Hematopoietic multipotent progenitor cell treated with erythropoietin and hydrocortisone succinate and interleukin-3 and kit ligand, for 8 days (in vitro differentiated cells): ENCODE data around the gene CRB1.
"Not testable (repeated sequence)": the region's sequence is repeated elsewhere in the genome, so short reads cannot be mapped to it uniquely, and the experiment has no call there.

Experiments used
- DNase-seq: peaks from one replicate; pipeline ENCODE4 v3.0.0-alpha.2; 2015

The CRB1 gene

DNA sequence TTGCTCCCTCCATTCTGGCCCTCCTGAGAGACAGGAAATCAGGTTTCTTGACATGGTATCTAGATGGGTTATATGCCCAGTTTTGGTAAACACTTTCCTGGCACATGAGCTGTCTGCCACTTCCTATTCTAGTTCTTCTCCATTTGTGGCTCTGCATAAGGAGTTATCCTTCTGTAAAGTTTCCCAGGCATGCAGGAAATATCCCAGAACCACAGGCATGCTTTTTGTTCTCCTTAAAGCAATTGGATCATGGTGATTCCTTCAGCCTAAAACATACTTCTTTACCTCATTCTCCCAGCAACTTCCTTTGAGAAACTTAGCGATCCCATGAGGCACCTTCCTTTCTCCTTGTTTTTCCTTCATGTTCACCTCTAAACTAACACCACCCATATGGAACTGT is 199.8 kb downstream of the CRB1 start:
- DNase-seq, result no peak

DNA sequence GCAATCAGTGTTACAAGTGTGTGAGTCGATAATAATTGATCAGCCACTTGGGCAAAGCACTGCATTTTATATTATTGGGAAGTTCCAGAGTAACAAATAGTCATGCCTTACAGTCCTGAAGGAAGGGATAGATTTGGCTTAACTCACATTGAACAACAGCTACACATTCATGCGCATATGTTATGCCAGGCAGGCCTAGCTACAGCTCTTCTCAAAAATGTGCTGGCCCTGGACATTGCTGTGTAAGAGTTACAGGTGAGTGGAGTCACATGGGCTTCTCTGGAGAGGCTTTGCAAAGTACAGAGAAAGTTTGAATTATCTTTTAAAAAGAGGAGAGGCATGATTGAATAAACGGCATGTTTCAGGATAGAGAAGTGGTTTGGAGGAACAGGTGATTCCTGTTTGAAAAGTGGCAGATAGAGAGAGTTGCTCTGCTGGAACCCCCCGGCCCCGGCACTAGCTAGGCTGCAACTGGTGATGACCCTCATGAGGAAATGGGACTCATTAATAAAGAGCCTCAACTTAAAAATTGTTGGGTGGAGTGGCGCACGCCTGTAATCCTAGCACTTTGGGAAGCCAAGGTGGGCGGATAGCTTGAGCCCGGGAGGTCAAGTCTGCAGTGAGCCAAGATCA is 200.6 kb downstream of the CRB1 start:
- no peak for DNase-seq

DNA sequence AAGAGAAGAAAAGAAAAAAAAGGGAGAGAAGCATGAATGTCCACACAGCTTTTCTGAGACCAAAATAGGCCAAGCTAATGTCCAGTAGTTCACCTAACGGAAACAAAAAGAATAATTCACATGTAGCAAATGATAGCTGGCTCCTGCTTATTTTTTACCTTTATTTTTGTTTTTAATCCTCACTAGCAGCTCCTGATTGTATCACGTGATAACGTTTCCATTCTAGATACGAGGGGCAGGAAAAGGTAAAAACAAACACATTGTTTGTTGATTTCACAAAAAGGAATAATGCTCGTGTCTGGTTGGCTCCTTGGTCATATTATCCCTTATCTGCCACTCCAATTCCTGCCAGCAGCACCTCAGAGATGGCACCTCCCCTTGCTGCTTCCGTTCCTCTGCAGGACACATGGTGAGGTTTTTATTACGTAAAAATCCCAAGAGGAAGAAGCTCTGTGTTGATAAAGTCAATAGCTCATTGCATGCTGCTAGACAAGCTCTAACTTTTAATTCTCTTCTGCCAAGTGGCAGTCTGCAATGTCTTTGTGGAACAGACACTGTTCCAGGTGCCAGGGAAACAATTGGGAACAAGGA is 201.7 kb downstream of the CRB1 start:
- DNase-seq, result peak; percentile 48

DNA sequence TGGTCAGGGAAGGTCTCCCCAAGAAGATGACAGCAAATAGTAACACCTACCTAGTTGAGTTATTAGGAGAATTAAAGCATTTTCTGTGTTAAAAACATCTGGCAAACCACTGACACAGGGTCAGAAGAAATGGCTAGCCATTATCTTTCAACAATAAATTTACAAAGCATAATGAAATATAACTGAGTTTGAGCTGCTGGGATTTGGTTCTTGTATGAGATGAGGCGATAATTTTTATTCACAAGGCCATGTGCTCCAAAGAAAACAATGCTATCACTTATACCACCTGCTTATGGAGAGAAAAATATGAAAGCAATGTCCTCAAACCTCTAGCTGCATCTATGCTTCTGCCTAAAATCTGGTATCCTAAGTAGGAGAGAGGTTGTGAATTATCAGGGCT is 202.3 kb downstream of the CRB1 start:
- DNase-seq, result no peak

DNA sequence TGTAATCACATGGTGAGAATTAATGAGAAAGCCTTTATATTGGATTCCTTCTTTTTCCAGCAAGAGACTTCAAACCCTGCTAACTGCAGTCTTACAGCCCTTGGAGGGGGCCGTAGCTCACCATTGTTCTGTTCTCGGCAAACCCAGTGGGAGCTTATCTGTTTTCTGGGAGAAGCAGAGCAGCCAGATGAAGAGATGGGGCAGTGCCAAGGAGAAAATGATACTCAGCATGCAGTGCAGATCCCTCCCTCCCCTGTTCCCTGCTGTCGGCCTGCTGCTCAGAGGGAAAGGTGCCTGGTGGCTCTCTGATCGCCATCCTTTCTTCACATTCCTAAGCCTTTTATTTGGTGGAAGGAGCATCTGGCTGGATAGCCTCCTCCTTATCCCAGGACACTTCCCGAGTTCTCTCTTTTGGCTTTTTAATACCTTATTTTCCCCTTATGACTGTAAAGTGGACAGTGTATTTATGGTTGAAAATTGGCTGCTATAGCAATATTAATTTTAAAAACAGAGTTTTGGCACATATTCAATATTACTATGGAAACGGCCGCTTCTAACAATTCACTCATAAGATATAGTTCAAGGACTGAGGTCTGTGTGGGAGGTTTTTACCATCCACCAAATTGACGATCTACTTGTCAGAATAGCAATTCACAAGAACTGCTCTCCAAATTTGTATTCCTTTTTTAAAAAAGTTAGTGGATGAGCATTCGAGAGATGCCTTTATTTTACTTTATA is 203.4 kb downstream of the CRB1 start:
- DNase-seq, result no peak

DNA sequence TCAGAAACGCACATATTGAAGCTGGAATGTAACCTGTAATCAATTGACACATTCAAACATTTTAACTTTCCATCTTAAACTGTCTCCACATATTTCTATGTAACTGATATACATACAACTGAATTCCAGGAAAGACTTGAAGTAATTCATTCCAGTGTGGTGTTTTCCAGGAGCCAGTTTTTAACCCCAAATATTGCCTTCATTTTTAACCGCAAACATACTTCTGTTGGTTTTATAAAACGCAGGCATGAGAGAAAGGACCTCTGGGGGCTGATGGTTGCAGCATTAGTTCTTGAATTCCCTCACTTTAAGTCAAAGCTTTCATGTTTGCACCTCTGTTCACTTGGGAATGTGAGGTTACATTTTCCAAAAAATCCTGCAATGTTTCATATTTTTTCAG is 204.1 kb downstream of the CRB1 start:
- no peak for DNase-seq

DNA sequence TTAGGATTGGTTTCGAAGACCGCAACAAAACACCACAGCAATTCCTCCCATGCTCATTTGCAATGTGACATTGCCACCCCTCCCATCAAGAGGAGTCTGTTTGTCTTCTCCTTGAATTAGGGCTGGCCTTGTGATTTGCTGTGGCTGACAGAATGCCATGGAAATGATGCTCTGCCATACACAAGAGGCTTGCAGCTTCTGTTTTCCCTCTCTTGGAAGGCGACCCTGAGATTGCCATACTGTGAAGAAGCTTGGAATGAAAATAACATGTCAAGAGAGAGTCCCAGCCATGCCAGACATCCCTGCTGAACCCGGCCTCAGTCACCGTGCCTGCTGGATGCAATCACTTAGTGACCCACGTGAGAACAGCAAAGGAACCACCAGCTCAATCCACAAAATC is 212.4 kb downstream of the CRB1 start:
- DNase-seq, result no peak

DNA sequence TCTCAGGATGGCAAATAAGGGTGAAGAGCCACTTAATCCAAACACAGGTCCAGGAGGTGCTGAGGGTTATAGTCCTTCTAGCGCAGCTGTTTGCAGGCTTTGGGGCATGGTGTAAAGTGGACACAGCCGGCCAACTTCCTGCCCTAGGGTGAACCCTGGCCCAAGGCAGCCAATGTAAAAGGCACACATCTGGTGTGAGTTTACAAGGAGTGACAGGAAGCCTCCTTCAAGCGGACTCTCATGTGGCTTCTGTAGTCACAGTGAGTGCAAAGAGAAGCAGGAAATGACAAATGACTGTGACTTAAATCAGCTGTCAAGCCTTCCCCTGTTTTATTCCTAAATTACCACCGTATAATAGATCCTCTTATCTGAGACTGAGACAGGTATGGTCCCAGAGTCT is 213.0 kb downstream of the CRB1 start:
- DNase-seq, result no peak

DNA sequence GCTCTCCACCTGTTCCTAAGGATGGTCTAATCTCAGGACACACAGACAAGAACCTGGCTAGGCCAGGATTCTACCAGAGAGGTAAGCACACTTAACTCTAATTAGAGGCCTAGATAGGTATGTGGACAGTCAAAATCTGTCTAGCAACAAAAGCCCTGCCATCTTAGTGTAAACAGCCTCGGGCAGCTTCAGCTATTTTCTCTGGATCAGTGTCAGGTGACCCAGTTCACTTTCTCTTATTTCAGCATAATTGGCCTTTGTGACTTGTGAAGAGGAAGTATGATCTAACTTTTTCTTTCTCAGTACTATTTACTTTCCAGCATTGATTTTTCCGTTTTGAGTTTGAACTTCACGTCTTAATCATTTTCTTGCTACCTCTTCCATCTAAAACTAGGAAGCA is 217.7 kb downstream of the CRB1 start:
- DNase-seq, result no peak

DNA sequence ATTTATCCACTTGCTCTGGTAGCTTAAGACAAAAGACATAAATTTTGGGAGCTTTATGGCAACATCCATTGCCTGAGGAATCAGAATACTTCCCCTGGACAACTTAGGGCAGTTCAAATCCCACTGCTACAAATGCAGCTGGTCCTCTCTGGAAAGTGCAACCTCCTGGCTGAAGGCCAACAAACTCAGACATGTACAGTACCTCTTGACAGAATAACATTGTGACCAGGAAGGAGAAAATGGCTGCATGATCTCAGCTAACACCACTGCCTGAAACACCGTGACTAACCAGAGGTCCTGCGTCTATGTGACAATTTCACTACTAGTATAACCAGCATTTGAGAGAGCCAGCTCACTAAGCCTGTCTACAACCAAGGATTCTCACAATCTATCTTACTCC is 218.9 kb downstream of the CRB1 start:
- no peak for DNase-seq

DNA sequence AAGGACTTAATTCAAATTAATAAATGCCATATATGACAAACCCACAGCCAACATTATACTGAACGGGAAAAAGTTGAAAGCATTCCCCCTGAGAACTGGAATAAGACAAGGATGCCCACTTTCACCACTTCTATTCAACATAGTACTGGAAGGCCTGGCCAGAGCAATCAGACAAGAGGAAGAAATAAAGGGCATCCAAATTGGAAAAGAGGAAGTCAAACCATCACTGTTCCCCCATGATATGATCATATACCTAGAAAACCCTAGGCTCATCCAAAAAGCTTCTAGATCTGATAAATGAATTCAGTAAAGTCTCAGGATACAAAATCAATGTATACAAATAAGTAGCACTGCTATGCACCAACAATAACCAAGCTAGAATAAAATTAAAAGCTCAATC is 223.5 kb downstream of the CRB1 start:
- DNase-seq, result not testable (repeated sequence)

DNA sequence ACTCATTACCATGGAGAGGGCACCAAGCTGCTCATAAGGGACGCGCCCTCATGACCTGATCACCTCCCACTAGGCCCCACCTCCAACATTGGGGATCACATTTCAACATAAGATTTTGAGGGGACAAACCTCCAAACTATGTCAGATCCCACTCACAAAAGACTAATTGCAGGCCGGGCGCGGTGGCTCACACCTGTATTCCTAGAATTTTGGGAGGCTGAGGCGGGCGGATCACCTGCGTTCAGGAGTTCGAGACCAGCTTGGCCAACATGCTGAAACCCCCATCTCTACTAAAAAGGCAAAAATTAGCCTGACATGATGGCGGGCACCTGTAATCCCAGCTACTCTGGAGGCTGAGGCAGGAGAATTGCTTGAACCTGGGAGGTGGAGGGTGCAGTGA is 228.7 kb downstream of the CRB1 start:
- no peak for DNase-seq

DNA sequence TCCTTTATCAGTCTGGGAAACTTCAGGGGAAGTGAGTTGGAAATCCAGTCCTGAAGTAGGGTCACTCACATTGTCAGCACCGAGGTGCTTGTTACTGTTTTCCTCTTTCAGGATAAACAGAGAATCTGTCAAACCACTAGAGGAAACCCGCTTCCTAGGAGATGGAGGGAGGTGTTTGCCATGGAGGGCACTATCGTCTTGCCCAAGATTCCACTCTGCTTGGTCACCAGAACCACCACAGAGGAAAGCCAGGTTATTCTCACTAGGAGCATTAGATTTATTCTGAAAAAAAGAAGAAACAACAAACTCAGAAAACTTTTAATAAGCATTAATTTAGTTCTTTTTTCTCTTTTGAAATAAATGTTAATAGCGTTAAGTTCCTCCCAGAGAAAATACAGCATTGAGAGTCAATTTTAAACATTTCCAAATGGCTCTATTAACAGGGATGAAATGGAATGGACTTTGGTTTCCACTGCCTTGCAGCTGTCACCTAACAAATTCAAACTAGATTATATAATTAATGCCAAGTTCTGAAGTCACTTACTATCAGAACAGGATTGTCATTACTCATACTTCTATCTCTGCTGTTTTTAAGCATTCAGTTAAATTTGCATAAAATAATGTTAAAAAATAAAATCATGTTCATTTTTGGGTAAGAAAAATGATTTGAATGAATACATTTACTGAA is 242.8 kb downstream of the CRB1 start:
- no peak for DNase-seq

DNA sequence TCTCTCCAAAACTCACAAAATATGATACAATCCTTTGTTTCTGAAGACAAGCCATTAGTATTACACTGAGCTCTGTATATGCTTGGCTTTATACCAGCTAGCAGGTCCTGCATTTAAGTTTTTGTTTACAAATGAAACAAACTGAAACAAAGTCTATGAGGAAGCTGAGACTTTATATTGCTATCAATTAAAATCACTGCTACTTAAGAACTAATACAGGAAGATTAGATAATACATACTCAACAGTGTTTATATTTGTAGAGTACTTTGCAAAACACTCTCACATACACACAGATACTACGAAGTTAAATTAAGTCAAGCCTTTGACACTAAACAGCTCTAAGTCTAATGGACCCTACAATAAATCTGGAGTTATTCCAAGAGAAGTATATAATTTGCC is 247.4 kb downstream of the CRB1 start:
- DNase-seq, result no peak

DNA sequence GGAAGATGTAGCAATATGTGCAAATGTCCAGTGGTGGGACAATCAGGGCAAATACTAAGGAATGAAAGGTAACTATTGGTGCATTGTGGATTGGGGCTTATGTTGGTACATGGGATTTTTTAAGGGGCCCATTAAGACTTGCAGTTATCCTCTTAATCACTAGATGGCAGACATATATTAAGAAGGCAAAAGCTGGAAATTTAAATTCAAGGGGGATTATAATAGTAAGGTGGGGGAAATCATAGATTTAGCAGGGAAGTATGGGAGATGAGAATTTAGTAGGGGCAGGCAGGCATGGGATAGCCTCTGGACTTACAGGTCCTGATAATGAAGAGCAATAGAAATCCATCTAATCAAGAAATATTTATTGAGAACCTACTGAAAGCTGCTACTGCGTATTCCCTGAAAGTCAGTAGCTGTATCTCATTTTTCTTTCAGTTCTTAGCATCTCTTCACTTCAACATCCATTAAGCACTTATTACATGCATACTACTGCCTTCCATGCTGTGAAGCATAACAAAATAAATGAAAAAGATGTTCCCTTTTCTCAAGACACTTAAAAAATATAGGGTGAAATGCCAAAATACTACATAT is 251.8 kb downstream of the CRB1 start:
- DNase-seq, result peak; percentile 7

DNA sequence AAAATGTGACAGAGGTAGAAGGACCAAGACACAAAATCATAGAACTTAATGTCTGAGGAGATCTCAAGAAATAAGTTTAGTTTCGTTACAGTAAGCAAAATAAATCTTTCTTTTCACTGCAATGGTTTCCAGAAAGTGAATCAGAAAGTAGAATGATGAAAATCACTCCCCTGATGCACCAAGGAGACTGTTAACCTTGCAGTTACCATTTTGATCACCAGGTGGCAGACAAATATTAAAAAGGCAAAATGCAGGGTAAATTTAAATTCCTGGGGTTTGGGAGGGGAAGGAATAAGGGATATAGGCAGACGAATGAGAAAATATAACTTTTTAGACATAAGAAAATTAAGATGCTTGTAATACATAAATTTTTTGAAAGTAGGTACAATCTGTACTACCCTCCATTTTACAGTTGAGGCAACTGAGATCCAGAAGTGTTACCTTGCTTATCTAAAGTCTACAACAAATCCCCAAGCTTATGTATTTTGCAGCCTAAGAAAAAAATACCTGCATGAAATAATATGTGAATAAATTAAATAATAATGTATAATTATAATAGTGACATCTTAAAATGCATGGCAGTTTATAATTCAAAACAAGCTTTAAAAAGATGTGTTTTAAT is 253.2 kb downstream of the CRB1 start:
- peak; percentile 64 for DNase-seq

DNA sequence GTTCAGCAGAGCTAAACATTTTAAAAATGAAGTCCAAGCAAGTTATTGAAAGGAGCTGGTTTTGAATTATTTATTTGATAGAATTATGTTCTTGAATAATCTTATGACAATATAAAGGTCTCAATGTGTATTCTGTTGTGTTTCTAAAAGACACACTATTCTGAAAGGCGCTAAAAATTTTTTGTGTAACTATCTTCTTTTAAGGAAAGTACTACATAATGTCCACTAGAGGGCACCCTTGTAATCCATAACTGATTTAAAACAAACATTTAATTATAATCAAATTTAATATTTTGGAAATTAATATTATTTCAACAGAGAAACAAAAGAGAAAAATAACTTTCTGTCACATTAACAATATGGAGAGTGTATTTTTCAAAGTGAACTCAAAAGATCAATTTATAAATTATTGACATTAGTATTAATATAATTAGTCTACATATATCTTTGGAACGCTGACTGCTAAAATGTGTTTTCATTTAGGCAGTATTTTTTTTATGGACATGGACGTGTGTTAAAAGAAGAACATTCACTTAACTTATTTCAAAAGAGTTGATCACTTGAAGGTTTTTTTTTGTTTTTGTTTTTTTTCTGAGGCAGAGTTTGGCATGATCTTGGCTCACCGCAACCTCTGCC is 258.8 kb downstream of the CRB1 start:
- peak; percentile 57 for DNase-seq
